KOPT-K1 (cell line): ENCODE data around the gene ANKFY1.

Experiments
- H3K27ac ChIP-seq: fragments of 200-600 bp; sonication (generic); 2 replicates; pipeline ENCODE4 v1.5.1; 2016; ENCODE audit warnings: antibody characterized with exemption, mild to moderate bottlenecking, low read depth, low read length; ENCODE audit not compliant: poor library complexity, severe bottlenecking
- H3K36me3 ChIP-seq: fragments of 200-600 bp; sonication (generic); 2 replicates; pipeline ENCODE4 v1.5.1; 2017; ENCODE audit warnings: antibody characterized with exemption, mild to moderate bottlenecking, low read length, moderate library complexity; ENCODE audit not compliant: insufficient read depth
- H3K9me3 ChIP-seq: fragments of 200-600 bp; sonication (generic); 2 replicates; pipeline ENCODE4 v1.5.1; 2017; ENCODE audit warnings: antibody characterized with exemption, low read length, mild to moderate bottlenecking; ENCODE audit not compliant: insufficient read depth, poor library complexity, severe bottlenecking

Gene ANKFY1

GRCh38 chr17:4165301-4166010 lies 98.3 kb downstream of the ANKFY1 start:
- Histone ChIP-seq H3K9me3 (no peaks in the 10 kb centered on the region), H3K36me3 (peaks cover 75% of the 10 kb centered on the region), H3K27ac (no peak overlapping the region)

GRCh38 chr17:4163951-4164350 lies 99.8 kb downstream of the ANKFY1 start:
- Histone ChIP-seq H3K36me3 (peaks cover 69% of the 10 kb centered on the region), H3K9me3 (no peaks in the 10 kb centered on the region), H3K27ac (no peak overlapping the region)

GRCh38 chr17:4162775-4163466 lies 100.9 kb downstream of the ANKFY1 start:
- Histone ChIP-seq H3K36me3 (peaks cover 59% of the 10 kb centered on the region), H3K27ac (no peak overlapping the region), H3K9me3 (no peaks in the 10 kb centered on the region)

- Histone ChIP-seq H3K9me3 (no peaks in the 10 kb centered on the region), H3K36me3 (peaks cover 53% of the 10 kb centered on the region), H3K27ac (no peak overlapping the region)
Measured at GRCh38 chr17:4162321-4162720, 101.5 kb downstream of the ANKFY1 start.

GRCh38 chr17:4161967-4162305 lies 101.8 kb downstream of the ANKFY1 start:
- no peaks in the 10 kb centered on the region for H3K9me3 ChIP-seq
- peaks cover 49% of the 10 kb centered on the region for H3K36me3 ChIP-seq
- no peak overlapping the region for H3K27ac ChIP-seq

GRCh38 chr17:4161192-4161966 lies 102.4 kb downstream of the ANKFY1 start:
- Histone ChIP-seq H3K36me3 (peaks cover 43% of the 10 kb centered on the region), H3K9me3 (no peaks in the 10 kb centered on the region), H3K27ac (no peak overlapping the region)

GRCh38 chr17:4160294-4160859 lies 103.4 kb downstream of the ANKFY1 start:
- Histone ChIP-seq H3K9me3 (no peaks in the 10 kb centered on the region), H3K36me3 (peaks cover 33% of the 10 kb centered on the region), H3K27ac (no peak overlapping the region)

- no peak overlapping the region for H3K27ac ChIP-seq
- peaks cover 27% of the 10 kb centered on the region for H3K36me3 ChIP-seq
- H3K9me3 ChIP-seq: no peaks in the 10 kb centered on the region
Measured at GRCh38 chr17:4159761-4160160, 104.0 kb downstream of the ANKFY1 start.

- Histone ChIP-seq H3K27ac (no peak overlapping the region), H3K9me3 (no peaks in the 10 kb centered on the region), H3K36me3 (peaks cover 10% of the 10 kb centered on the region)
Measured at GRCh38 chr17:4157618-4158333, 106.0 kb downstream of the ANKFY1 start.

- Histone ChIP-seq H3K27ac (no peak overlapping the region), H3K36me3 (peaks cover 9% of the 10 kb centered on the region; the same call in 1 of the 2 replicates), H3K9me3 (no peaks in the 10 kb centered on the region)
Measured at GRCh38 chr17:4156750-4157381, 106.9 kb downstream of the ANKFY1 start.

GRCh38 chr17:4155980-4156620 lies 107.7 kb downstream of the ANKFY1 start:
- peaks cover 9% of the 10 kb centered on the region; the same call in 1 of the 2 replicates for H3K36me3 ChIP-seq
- H3K27ac ChIP-seq: no peak overlapping the region

GRCh38 chr17:4154201-4154600 lies 109.6 kb downstream of the ANKFY1 start:
- Histone ChIP-seq H3K9me3 (no peaks in the 10 kb centered on the region), H3K36me3 (no peaks in the 10 kb centered on the region), H3K27ac (no peak overlapping the region)

More at GRCh38 chr17:4155980-4156620, 107.7 kb downstream of the ANKFY1 start:
- H3K9me3 ChIP-seq: no peaks in the 10 kb centered on the region

- Histone ChIP-seq H3K36me3 (no peaks in the 10 kb centered on the region), H3K27ac (no peak overlapping the region), H3K9me3 (no peaks in the 10 kb centered on the region)
Measured at GRCh38 chr17:4152471-4152870, 111.3 kb downstream of the ANKFY1 start.

- no peak overlapping the region for H3K27ac ChIP-seq
- no peaks in the 10 kb centered on the region for H3K36me3 ChIP-seq
- H3K9me3 ChIP-seq: no peaks in the 10 kb centered on the region
Measured at GRCh38 chr17:4150096-4150495, 113.7 kb downstream of the ANKFY1 start.
